NCI-H1436 treated with DMSO at 0.1 percent for 48 hours (cell line): ENCODE data around the gene CACNA1D.

Experiments used
- DNase-seq: peaks from one replicate; lab custom pipeline; 2025; lab: John Stamatoyannopoulos, UW

The CACNA1D gene

DNA sequence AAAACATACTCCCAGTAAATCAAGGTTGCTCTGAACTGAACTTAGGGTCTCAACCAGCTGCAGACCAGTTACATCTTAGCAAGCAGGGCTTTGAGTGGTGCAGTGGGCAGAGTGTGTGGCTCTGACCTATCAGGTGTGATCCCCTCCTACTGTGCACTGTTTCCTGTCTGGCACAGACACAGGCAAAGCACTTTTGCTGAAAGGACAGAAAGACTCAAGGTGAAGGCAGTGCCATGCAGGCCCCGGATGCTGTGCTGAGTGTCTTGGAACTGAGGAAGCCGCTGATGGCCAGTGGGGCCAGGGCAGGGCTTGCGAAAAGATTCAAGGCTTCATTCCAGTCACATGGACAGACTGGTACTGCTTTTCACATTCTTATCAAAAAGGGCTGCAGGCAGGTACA is 85.2 kb downstream of the CACNA1D start:
- no peak for DNase-seq

DNA sequence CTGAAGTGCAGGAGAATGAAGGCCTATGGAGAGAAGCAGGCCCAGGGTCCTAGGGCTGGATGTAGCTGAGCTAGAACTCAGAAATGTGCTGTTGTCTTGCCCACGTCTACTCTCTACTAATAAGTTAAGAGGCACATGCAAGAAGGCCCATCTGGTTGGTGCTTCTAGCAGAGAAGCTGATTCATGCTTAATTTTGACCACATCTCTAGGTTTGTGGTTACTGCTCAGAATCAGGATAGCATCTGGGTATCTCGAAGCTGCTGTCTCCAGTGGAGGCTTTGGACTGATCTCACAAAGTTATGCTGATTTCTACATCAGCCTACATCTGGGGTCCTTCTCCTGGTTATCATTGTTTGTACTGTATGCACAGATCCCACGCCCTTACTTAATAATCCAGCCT is 87.3 kb downstream of the CACNA1D start:
- no peak for DNase-seq

DNA sequence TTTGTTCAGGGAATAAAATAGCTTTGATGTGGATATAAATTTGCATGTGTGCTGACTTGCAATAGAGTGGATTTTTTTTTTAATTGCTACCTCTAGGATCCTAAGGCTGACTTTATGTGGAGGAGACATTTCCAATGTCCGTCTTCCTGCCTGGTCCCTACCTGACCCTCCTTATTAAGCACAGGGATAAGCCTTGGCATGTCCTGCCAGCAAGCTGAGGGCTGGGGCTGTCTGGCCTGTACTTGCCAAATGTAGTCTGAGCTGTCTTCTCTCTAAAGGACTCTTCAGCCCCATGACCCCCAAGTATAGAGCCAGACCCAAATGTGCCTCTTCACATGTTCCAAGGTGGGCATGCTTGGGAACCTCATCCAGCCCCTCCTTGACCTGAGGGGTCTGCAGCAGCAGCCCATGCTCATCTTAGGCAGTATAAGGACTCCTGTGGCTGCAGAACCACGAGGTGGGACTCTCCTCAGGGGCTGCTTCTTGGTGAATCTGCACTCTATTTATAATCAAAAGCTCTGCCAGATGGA is 88.8 kb downstream of the CACNA1D start:
- no peak for DNase-seq

DNA sequence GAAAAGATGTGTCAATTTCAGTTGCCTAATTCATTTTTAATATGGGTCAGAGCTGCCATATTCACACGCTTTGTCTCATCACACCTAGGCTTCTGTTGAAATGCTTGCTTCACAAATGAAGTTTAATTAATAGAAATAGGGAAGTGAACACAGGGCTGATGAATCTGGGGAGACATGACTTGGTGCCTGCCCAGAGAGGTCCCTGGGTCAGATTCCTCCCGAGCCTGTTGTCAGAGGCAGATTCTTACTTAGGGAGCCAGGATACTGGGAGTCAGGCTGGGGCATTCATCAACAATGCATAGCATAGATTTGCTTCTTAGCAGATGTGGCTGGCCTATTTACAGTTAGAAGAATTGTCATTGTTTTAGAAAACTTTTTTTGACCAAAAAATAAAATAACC is 90.6 kb downstream of the CACNA1D start:
- DNase-seq, result no peak

DNA sequence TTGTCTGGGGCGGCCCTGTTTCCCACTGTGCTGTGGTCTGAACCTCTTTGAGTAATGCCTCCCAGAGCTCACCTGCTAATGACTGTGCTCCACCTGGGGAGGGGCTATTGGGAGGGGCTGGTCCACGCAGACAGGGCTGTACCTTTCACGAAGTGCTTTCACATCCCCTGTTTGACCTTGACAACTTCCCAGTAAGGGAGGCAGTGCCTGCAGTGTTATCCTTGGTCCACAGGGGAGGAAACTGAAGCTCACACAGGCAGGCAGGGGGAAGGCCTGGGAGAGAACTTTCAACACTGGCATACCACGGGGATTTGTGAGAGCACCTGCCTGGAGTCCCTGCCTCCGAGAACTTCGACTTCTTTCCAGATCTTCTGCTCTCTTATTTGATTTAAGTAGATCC is 91.2 kb downstream of the CACNA1D start:
- DNase-seq, result no peak

DNA sequence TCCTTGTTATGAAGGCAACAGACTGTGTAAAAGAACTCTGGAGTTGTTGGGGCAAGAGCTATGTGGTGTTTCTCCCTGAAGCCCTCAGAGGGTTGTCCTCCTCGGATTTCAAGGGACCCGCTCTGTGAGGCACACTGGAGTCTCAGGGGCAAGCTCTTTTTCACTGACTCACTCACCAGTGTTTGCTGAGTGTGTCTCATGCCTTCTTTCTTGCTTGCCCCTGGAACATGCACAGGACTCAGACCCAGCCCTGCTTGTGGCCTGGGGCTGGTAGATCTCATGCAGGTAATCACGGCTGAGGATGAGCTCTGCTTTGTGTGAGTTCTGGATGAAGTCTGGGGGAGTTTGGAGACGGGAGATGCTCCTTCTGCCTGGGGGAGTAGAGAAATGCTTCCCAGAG is 93.7 kb downstream of the CACNA1D start:
- DNase-seq, result no peak

DNA sequence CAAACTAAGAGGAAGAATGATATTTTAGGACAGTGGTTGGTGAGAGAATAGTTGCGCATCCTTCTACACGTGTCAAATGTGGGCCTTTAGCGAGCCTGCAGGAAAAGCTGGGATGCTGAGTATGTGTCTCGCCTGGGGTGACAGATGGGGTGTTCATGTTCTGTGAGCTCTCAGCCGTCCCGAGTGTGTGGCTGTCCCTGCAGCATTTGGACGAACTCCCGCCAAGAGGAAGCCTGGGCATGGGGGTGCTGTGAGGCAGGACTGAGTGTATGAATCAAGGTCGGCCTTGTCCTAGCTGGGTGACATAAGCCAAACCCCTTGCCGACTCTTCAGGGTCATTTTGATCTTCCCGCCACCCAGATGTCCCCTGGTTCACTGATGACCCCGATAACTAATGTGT is 94.8 kb downstream of the CACNA1D start:
- no peak for DNase-seq

DNA sequence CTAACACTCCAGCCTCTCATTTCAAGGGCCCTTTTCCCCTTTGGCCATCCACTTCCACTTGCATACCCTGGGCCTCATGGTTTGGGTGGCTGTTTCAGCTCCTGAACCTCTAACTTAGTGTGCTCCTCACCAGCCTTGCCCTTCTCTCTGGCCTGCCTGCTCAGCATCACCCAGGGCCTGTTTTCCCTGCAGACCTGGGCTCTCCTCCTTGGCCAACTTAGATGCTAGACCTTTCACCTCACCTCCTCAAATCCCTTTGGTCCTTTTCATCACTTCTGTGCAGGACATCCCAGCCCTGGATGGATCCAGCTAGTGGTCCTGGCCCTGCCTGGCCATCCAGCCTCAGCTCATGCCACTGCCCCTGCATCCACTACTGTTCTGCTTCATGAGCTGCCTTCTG is 95.4 kb downstream of the CACNA1D start:
- no peak for DNase-seq

DNA sequence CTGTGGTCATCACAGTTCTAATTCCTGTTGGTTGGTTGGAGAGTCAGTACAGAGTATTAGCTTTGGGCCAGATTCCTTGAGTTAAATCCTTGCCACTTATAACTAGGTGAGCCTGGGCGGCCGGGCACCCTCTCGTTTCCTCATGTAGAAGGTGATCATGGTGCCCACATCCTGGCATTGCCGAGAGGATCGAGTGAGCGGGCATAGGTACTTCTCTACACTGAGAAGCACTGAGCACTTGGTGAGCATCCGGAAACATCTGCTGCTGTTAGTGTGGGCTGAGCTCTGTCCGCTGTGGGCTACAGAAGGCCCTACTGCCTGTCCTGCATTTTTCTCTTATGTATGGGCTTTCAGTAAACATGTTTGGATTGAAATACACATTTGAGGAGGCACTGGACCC is 96.2 kb downstream of the CACNA1D start:
- no peak for DNase-seq

DNA sequence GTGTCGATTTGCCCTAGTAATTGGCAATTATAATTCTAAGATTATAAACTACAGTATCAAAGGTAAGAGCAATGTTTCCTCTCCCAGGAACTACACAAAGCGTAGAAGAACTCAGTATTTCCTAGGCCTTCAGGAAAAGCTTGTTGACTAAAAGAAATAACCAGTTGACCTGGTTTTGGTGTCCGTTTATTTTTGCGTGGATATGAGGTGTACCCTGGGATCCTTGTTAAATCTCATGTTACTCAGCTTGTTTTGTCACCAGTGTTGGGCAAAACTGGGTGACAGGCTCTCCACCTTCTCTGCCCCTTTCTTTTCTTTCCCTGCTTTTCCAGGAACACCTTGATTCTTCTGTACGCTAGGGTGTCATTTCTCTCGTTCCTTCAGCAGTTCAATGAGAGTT is 97.2 kb downstream of the CACNA1D start:
- DNase-seq, result no peak

DNA sequence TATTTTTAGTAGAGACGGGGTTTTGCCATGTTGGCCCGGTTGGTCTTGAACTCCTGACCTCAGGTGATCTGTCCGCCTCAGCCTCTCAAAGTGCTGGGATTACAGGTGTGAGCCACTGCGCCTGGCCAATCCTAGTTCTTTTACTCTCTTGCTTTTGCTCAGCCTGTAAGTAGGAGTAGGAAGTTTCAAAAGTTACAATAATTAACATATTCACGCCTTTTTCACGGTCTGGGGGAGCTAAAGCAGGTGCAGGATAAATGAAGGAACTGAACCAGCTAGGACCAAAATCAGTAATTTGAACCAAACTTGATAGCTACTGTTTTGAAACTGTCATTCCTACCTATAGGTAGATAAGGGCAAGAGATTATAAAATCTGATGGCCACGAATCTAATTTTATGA is 98.5 kb downstream of the CACNA1D start:
- DNase-seq, result no peak

DNA sequence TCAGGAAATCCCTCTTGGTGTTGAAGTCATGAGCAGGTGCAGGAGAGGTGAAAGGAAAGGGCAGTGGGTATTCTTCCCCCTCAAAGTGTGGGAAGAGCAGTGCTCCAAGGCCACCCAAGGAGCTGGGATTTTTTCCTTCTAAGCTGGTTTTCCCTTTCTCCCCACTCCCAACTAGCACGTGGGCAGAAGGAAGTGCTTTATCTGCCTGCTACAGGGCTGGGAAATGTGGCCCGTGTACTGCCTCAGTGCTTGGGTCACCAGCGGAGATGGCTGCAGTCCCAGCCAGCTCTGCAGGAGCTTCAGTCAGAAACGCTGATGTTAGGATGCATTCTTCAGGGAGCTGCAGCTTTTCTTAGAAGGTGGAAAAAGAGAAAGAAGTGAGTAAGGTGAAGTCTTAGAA is 99.2 kb downstream of the CACNA1D start:
- no peak for DNase-seq

DNA sequence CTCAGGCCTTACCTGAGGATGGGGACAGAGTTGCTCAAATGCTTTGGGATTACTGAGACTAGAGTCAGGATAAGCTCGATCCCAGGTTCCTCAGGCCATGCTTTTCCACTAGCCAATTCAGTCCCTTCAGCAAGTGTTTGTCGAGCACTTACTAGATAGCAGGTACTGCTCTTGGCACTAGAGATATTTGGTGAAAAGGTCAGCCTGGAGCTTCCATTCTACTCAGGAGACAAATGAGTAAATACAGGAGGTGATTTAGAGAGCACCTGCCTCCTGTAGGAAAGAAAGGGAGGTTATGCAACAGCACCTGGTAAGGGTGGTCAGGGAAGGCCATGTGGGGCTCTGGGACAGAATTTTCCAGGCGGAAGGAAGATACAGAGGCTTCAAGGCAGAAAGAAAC is 99.9 kb downstream of the CACNA1D start:
- DNase-seq, result no peak

DNA sequence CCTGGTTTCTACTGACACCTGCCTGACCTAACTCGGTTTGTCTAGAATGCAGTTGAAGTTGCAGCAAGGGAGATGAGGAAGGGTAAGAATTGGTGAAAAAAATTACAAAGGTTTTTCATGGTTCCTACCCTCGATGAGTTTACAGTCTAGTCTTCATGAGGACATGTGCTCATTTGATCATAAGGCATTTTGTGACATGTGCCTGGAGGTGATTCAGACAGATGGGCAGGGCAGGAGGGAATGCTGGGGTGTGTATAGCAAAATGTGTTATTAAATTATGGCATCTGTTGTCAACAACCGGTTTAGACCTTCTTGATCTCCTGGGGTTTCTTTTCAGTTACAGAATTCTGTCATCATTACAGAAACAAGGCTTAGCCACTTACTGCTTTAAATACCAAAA is 101.2 kb downstream of the CACNA1D start:
- no peak for DNase-seq

DNA sequence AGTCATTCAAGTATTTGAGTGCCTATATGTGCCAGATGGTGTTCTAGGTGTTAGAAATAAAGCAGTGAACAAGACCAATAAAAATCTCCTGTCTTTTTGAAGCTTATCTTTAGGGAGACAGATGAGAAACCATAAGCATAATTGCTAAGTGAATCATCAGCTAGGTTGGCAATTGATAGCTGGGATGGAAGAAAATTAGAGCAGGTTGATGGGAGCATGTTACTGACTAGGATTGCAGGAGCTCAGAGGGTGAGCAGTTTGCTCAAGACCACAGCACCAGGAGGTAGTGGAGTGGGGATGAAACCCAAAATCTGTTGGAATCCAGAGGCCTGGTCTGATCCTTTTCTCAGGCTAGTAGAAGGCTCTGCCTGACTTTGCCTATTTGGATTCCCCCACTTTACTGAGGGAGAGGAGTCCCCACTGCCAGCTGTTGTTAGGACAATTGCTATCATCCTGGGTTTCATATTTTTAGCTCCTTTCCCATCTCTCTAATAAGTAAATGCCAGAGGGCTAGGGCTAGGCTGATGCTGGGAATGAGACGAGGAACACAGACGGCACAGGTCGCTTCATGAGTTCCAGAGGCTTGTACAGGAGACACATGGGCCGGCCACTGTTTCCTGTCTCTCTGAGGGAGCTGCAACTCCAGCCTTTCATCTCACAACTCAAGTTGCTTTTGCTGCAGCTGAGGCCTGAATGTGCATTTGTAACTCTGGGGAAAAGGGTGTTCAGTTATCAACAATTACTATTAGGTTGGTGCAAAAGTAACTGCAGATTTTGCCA is 102.9 kb downstream of the CACNA1D start:
- no peak for DNase-seq

DNA sequence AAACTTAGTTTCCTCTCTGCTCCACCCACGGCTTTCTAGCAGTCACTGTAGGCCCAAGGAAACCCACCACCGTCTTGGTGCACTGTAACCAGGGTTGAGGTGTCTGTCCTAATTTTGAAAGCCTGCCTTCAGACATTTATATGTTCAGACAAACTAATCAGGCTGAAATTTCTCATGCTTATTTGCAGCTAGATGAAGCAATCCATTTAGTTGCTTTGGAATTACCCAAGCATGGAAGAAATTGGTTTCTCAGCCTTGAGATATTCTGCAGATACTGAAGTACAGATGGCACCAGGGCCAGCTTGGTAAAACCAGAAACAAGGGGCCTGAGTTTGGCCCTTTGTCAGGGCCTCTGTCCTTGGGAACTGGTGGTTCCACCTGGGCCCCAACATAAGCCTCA is 105.4 kb downstream of the CACNA1D start:
- DNase-seq, result no peak

DNA sequence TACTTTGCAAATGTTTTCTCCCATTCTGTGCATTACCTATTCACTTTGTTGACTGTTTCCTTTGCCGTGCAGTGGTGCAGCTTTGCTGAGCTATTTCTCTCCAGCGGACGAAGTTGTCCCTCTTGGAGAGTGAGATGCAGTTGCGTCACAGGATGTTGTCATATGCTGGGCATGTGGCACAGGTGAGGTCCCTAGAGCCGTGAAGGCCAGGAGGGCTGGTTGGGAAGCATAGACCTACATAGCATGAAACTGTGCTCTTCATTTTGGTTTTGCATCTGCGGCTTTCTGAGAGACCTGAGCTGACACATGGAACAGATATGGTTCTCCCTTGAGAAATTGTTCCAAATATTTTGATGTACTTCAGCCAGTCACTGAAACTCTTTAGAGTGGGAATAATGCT is 108.5 kb downstream of the CACNA1D start:
- DNase-seq, result no peak

DNA sequence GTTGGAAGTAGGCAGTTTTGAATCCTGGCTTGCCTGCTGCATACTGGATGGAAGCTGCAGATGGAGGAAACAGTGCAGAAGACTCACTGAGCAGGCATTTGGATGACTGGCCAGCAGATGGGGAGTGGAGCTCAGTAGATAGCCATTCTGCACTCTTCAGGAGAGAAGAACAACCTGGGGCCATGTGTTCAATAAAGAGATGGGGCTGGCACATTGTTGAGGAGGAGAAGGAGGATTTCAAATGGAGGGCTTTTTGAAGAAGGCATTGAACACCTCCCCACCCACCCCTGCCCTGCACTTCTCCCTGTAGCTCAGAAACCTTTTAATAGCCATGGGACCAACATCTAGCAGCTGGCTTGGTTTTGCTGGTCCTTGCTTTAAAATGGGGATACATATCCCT is 109.8 kb downstream of the CACNA1D start:
- DNase-seq, result no peak

DNA sequence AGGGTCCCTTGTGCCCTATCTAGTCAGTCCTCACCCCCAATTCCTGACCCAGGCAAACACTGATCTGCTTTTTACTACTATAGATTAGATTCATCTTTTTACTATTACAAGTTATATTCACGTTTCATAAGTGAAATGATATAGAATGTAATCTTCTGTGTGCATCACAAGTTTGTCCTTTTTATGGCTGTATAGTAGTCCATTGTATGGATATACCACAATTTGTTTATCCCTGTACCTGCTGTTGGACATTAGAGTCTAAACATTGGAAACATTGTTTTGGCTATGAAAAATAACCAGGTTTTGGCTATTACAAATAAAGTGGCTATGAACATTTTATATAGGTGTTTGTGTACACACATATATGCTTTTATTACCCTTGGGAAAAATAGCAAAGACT is 112.4 kb downstream of the CACNA1D start:
- DNase-seq, result no peak

DNA sequence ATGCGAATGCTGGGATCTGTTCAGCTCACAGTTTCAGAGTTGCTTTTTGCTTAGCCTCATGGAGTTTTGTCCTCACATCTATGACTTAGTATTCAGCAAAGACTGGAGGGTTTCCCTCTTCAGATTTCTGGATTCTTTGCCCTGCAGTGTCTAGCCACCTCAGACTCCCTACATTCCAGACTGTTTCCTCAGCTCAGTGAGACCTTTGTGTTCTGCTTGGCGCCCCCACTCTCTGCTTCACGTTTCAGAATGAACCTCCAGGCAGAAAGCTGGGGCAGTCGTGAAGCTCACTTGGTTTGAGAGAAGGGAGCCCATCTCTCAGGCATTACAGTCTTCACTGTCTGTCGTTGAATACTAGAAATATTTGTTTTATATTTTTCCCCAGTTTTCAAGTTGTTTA is 118.1 kb downstream of the CACNA1D start:
- no peak for DNase-seq

DNA sequence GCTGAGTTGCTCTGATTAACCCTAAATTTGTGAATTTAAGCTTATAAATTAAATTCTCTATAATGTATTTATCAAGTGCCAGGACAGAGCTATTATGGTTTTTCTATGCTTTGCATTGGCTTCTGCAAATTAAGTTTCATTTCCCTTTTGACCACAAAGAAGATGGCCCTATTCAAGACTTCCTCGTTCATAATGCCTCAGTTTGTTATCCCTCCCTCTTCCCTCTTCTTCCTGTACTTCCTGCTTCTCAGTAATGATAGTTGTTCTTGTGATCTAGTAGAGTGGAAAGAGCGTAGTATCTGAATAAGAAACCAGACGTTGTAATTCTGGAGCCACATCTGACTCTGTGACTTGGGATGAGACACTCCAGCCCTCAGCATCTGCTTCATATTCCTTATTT is 118.7 kb downstream of the CACNA1D start:
- DNase-seq, result no peak

DNA sequence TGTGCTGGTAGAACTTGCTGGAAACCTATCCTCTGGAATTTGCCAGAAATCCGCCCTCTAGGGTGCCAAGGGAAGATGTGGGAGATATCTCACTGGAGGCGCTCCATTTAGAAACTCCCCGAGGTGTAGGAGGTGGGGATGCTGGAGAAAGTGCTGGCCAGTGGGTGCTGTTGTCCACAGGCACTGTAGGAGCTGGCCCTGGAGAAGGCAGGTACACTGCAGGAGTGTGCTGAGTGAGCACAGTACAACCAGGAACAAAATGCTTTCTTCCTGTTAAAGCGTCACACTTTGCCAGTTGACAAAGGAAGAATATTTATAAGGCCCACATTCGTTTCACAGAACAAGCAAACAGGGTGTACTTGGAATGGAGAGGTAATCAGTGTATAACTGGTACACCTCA is 119.9 kb downstream of the CACNA1D start:
- no peak for DNase-seq

DNA sequence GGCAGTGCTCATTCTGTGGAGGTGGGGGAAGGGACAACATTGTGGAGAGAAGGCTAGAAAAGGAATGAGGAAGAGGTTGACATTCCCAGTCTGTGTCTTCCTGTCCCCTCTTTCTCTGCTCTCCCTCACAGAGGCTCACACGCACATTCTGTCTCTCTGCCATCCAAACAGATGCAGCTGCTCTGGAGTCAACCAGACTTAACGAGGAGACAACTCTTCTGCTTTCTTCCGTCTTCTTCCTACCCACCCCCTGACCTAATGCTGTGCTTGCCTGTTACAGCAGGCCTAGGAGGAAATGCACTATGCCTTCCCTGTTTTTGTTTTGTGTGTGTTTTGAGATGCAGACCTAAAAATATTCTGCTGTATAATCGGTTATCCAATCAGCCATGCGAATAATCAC is 121.9 kb downstream of the CACNA1D start:
- no peak for DNase-seq
